K562 (cell line): Measurements from ENCODE around the gene MUSK. TPM values are rescaled to one million over a fixed set of nuclear protein-coding genes. Genes with fewer than 3 reads are reported as not detected.
"Not testable (repeated sequence)": the region's sequence is repeated elsewhere in the genome, so short reads cannot be mapped to it uniquely, and the experiment has no call there.

ENCODE experiments used
- ATAC-seq: fragments of 200-7000 bp; cut with Tn5 transposase; 3 replicates; pipeline ENCODE4 v1.9.1; 2020; ENCODE audit warnings: moderate library complexity
- BruUV-seq: library from RNA; stranded (reverse); fragments of 400-500 nt; replicated peaks from 2 replicates; lab custom pipeline; 2021; lab: Mats Ljungman, UMichigan
- CTCF ChIA-PET: fragments of 300-600 bp; formaldehyde crosslinking; extraction: SDS; loops from one replicate; lab custom pipeline; 2021; ENCODE audit warnings: low intra/inter-chr PET ratio; lab: Yijun Ruan, JAX
- POLR2A ChIA-PET: fragments of 300-600, 350-650 bp; sonication (Branson Sonifier 250); formaldehyde crosslinking; extraction: SDS; loops from one replicate; lab custom pipeline; 2021; ENCODE audit warnings: antibody characterized with exemption, inconsistent platforms; lab: Yijun Ruan, JAX
- DNase-seq, 4 experiments: peaks; one replicate each; pipeline versions ENCODE4 v3.0.0 to v3.0.0-alpha.2; 2011 to 2018; ENCODE audit warnings: low spot score in 3 of 4, mixed read lengths in 3 of 4; ENCODE audit errors: extremely low read depth in 1 of 4
- FAIRE-seq: peaks from 2 replicates; lab custom pipeline; 2011; peaks lifted over from hg19 to GRCh38; lab: Jason Lieb, UNC
- H2AFZ ChIP-seq: 2 replicates; pipeline ENCODE4 v1.6.0; 2011; ENCODE audit warnings: low read depth, low read length, control low read depth, inconsistent platforms
- H3K27ac ChIP-seq: fragments of 200-600 bp; 3 replicates; pipeline ENCODE4 v1.8.0; 2011; ENCODE audit warnings: low read depth, mild to moderate bottlenecking, control low read depth, inconsistent platforms, low read length, moderate library complexity, mixed read lengths; ENCODE audit errors: extremely low read depth
- H3K27me3 ChIP-seq, 2 experiments: fragments of 300-600 bp in 1 of 2; 2 replicates in 1 of 2; 3 replicates in 1 of 2; pipeline versions ENCODE4 v1.6.0 to v1.8.0; 2011; ENCODE audit warnings: inconsistent platforms in 2 of 2, low read length in 2 of 2, mild to moderate bottlenecking in 1 of 2, mixed read lengths in 1 of 2, moderate library complexity in 1 of 2; ENCODE audit not compliant: control insufficient read depth in 2 of 2, insufficient read depth in 2 of 2
- H3K36me3 ChIP-seq: fragments of 300-600 bp; 3 replicates; pipeline ENCODE4 v1.8.0; 2011; ENCODE audit warnings: mild to moderate bottlenecking, low read length, inconsistent platforms; ENCODE audit not compliant: control insufficient read depth, insufficient read depth
- H3K4me1 ChIP-seq, 2 experiments: fragments of 200-600 bp in 1 of 2; replicated peaks in 1 of 2; 2 replicates in 1 of 2; 3 replicates in 1 of 2; pipeline versions ENCODE4 v1.5.1 to v1.8.0; 2011; ENCODE audit warnings: inconsistent platforms in 2 of 2, low read length in 2 of 2, mild to moderate bottlenecking in 1 of 2, mixed read lengths in 1 of 2, moderate library complexity in 1 of 2; ENCODE audit not compliant: control insufficient read depth in 2 of 2, insufficient read depth in 2 of 2
- H3K4me2 ChIP-seq: 2 replicates; pipeline ENCODE4 v1.6.1; 2011; ENCODE audit warnings: low read length, control low read depth, inconsistent platforms, mixed read lengths; ENCODE audit not compliant: insufficient read depth
- H3K4me3 ChIP-seq: fragments of 200-600 bp; sonication (generic), shearing (Covaris generic); 2 replicates; pipeline ENCODE4 v1.5.1; 2016; ENCODE audit warnings: control low read depth, inconsistent platforms
- H3K79me2 ChIP-seq: fragments of 200-600 bp; 3 replicates; pipeline ENCODE4 v1.8.0; 2011; ENCODE audit warnings: low read length, inconsistent platforms; ENCODE audit not compliant: control insufficient read depth, insufficient read depth
- H3K9ac ChIP-seq, 2 experiments: 2 replicates each; pipeline versions ENCODE4 v1.6.0 to v1.6.1; 2011; ENCODE audit warnings: low read depth in 2 of 2, low read length in 2 of 2, control low read depth in 1 of 2, inconsistent platforms in 1 of 2, mild to moderate bottlenecking in 1 of 2, mixed read lengths in 1 of 2; ENCODE audit not compliant: insufficient read depth in 1 of 2
- H3K9me1 ChIP-seq: one replicate; pipeline ENCODE4 v1.6.0; 2011; ENCODE audit warnings: inconsistent platforms, mild to moderate bottlenecking, low read length, moderate library complexity; ENCODE audit not compliant: control insufficient read depth, insufficient read depth
- H3K9me3 ChIP-seq: replicated peaks from 2 replicates; pipeline ENCODE4 v1.5.1; 2011; ENCODE audit warnings: low read depth, low read length, inconsistent platforms; ENCODE audit not compliant: control insufficient read depth, insufficient read depth
- H4K20me1 ChIP-seq: replicated peaks from 2 replicates; pipeline ENCODE4 v1.6.1; 2011; ENCODE audit warnings: low read length, inconsistent platforms, mixed read lengths; ENCODE audit not compliant: control insufficient read depth, insufficient read depth
- CCAR2 ChIP-seq: fragments of 200-400 bp; formaldehyde crosslinking; IDR thresholded peaks from 2 replicates; pipeline ENCODE4 v1.6.1; 2017; ENCODE audit warnings: mild to moderate bottlenecking, low read depth, low read length
- DDX20 ChIP-seq: fragments of 450-650 bp; IDR thresholded peaks from 2 replicates; pipeline ENCODE4 v1.6.1; 2016; ENCODE audit warnings: missing genetic modification characterization, low read depth, mild to moderate bottlenecking, missing compliant biosample characterization, moderate library complexity
- ESRRA ChIP-seq: fragments of 450-650 bp; IDR thresholded peaks from 2 replicates; pipeline ENCODE4 v1.6.1; 2014; ENCODE audit warnings: low read depth, mild to moderate bottlenecking, moderate library complexity, borderline replicate concordance
- FOXJ2 ChIP-seq: fragments of 200-800 bp; sonication (Bioruptor generic); IDR thresholded peaks from 2 replicates; pipeline ENCODE4 v1.6.1; 2016; ENCODE audit warnings: missing genetic modification characterization, missing compliant biosample characterization
- MIER1 ChIP-seq: fragments of 450-650 bp; IDR thresholded peaks from 2 replicates; pipeline ENCODE4 v1.6.1; 2016; ENCODE audit warnings: antibody characterized with exemption, mild to moderate bottlenecking, low read depth
- SPI1 ChIP-seq: IDR thresholded peaks from 2 replicates; pipeline ENCODE4 v1.6.1; 2011; ENCODE audit warnings: low read depth, low read length, control low read depth, borderline replicate concordance
- SUPT5H ChIP-seq: fragments of 450-650 bp; IDR thresholded peaks from 2 replicates; pipeline ENCODE4 v1.6.1; 2016
- U2AF2 ChIP-seq: fragments of 200-400 bp; formaldehyde crosslinking; optimal IDR thresholded peaks from 2 replicates; pipeline ENCODE3; 2017; ENCODE audit warnings: low read depth, mild to moderate bottlenecking, low read length
- ZEB2 ChIP-seq: fragments of 450-650 bp; IDR thresholded peaks from 2 replicates; pipeline ENCODE4 v1.6.1; 2016
- ZNF518B ChIP-seq: fragments of 250-450 bp; sonication (Bioruptor Pico); IDR thresholded peaks from 2 replicates; pipeline ENCODE4 v1.5.0; 2021; ENCODE audit warnings: mild to moderate bottlenecking, moderate library complexity
- WGBS: fragments of 100-300 bp; shearing (Covaris generic); methylation state at CpG from one replicate; pipeline ENCODE4 v1.1.6; 2016; ENCODE audit warnings: low coverage, mixed read lengths; ENCODE audit not compliant: insufficient coverage; ENCODE audit errors: missing lambda C conversion rate; 5-methylcytosine and 5-hydroxymethylcytosine counted together
- in situ Hi-C: fragments of 300-500 bp; cut with MboI; formaldehyde crosslinking; loops from 4 replicates; pipeline ENCODE4 v1.15.0; 2018; ENCODE audit warnings: inconsistent platforms, mixed read lengths
- intact Hi-C: fragments of 100-400 bp; cut with micrococcal nuclease; formaldehyde crosslinking; loops from 2 replicates; pipeline ENCODE4 v1.14.2; 2022
- polyA plus RNA-seq, 8 experiments: library from polyadenylated mRNA; depleted of rRNA in 4 of 8; stranded (reverse) in 5 of 8; unstranded in 3 of 8; fragments of >200 nt; fragmentation: Nextera tagmentation in 2 of 8; fragmentation: Illumina TruSeq in 1 of 8; extraction: Ambion mirVana in 2 of 8; extraction: Trizol in 1 of 8; gene quantifications; 2 replicates each; pipeline versions ENCODE4 v1.2.1 to v1.2.3, GENCODE V29; 2011 to 2014; ENCODE audit warnings: inconsistent platforms in 1 of 8, missing spikeins in 1 of 8
- total RNA-seq, 7 experiments: library from RNA; depleted of rRNA in 6 of 7; stranded (reverse); fragments of >200 nt in 6 of 7; fragmentation: Illumina TruSeq in 2 of 7; extraction: Trizol in 2 of 7; gene quantifications; 2 replicates each; pipeline versions ENCODE4 v1.2.1 to v1.2.3, GENCODE V29; 2011 to 2021; ENCODE audit warnings: low replicate concordance in 1 of 7

MUSK gene
- total and polyA plus RNA-seq, 9 of the 15 experiments (the other 6 are each of a cell fraction or from before 2014, with no cell fraction given) = not detected

DNA sequence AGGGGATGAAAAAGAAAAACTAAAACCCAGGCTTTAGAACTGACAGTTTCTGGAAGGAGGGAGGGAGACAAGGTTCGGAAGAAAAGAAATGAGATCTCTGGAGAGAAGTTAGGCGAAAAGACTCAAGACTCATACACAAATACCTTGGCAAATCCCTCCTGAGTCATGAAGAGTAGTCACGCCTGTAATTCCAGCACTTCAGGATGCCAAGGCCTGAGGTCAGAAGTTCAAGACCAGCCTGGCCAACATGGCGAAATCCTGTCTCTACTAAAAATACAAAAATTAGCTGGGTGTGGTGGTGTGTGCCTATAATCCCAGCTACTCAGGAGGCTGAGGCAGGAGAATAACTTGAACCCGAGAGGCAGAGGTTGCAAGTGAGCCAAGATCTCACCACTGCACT, 27.3 kb downstream of the MUSK start:
- ATAC-seq, POLR2A ChIA-PET, intact Hi-C loops, BruUV-seq, H3K9ac ChIP-seq, H4K20me1 ChIP-seq, FAIRE-seq, H3K27me3 ChIP-seq, DNase-seq, H3K9me1 ChIP-seq, H3K27ac ChIP-seq, H3K79me2 ChIP-seq, H3K4me2 ChIP-seq, H3K4me3 ChIP-seq, H3K9me3 ChIP-seq, H3K4me1 ChIP-seq, H2AFZ ChIP-seq, H3K36me3 ChIP-seq, CTCF ChIA-PET, in situ Hi-C loops: not testable (repeated sequence)
- 0% methylated on average over 5 of the region's 5 CpGs for WGBS

GRCh38 chr9:110700953-110701352, 32.4 kb downstream of the MUSK start:
- ChIA-PET CTCF (no interaction called here), POLR2A (no interaction called here)
- no peak overlapping the region for H3K4me3 ChIP-seq
- no peak overlapping the region for H3K9ac ChIP-seq
- no peak overlapping the region for H2AFZ ChIP-seq
- FAIRE-seq = no peak
- H3K27ac ChIP-seq = no peak overlapping the region
- H3K4me2 ChIP-seq = no peak overlapping the region
- BruUV-seq = no TSS peak
- TF ChIP-seq DDX20 (tag) = no peak
- TF ChIP-seq FOXJ2 (tag) = no peak
- TF ChIP-seq ESRRA = no peak
- no peak for TF ChIP-seq ZEB2
- TF ChIP-seq U2AF2 = no peak
- no peak for TF ChIP-seq CCAR2
- no peak for TF ChIP-seq MIER1
- no peak for TF ChIP-seq ZNF518B (CRISPR knock-in tag)
- no peak for TF ChIP-seq SPI1
- TF ChIP-seq SUPT5H = no peak
- H4K20me1 ChIP-seq = no peaks in the 10 kb centered on the region
- no peaks in the 10 kb centered on the region for H3K9me1 ChIP-seq
- H3K27me3 ChIP-seq = no peaks in the 10 kb centered on the region
- no peaks in the 10 kb centered on the region for H3K79me2 ChIP-seq
- no peaks in the 10 kb centered on the region; the same call in 1 of the 2 replicates for H3K9me3 ChIP-seq
- WGBS = 0% methylated on average over 1 of the region's 1 CpG
- in situ Hi-C loops = no loop called here
- no peaks in the 10 kb centered on the region for H3K36me3 ChIP-seq
- ATAC-seq = no peak
- DNase-seq = no peak
- H3K4me1 ChIP-seq = no peaks in the 10 kb centered on the region
- intact Hi-C loops = no loop called here
